H1 (cell line): Measurements from ENCODE around the gene MTRFR. TPM values are rescaled to one million over a fixed set of nuclear protein-coding genes. Genes with fewer than 3 reads are reported as not detected.

Experiments
- GTF2F1 ChIP-seq: IDR thresholded peaks from 2 replicates; pipeline ENCODE4 v1.6.1; 2012; ENCODE audit warnings: low read depth, low read length, improper control_type of control experiment, borderline replicate concordance
- KDM5A ChIP-seq: fragments of 200-600 bp; IDR thresholded peaks from 2 replicates; pipeline ENCODE4 v1.7.1; 2012; ENCODE audit warnings: mild to moderate bottlenecking, low read length, inconsistent platforms, mixed read lengths
- SUZ12 ChIP-seq: fragments of 200-600 bp; sonication (generic); IDR thresholded peaks from 2 replicates; pipeline ENCODE4 v1.6.1; 2012; ENCODE audit warnings: mild to moderate bottlenecking, inconsistent platforms, low read length, moderate library complexity, mixed read lengths
- polyA plus RNA-seq, 7 experiments: library from polyadenylated mRNA; depleted of rRNA in 3 of 7; stranded (reverse) in 5 of 7; unstranded in 2 of 7; fragments of >200 nt in 5 of 7; fragments of 200-250 nt in 2 of 7; gene quantifications; 1 replicate in 5 of 7; 2 replicates in 1 of 7; 4 replicates in 1 of 7; pipeline versions ENCODE4 v1.2.1 to v1.2.3, GENCODE V29; 2011 to 2013; ENCODE audit warnings: missing spikeins in 2 of 7, mixed read lengths in 2 of 7
- total RNA-seq: library from RNA; stranded (reverse); fragmentation: NEBNext Ultra II Directional; extraction: Animal tissue kit (Norgen Biotek cat#: 25700); gene quantifications from 2 replicates; pipeline ENCODE4 v1.2.1, GENCODE V29; 2021

MTRFR gene
- total and polyA plus RNA-seq, 2 of the 8 experiments (the other 6 are each of a cell fraction or from before 2014, with no cell fraction given), result 9.2 to 12.9 TPM

DNA sequence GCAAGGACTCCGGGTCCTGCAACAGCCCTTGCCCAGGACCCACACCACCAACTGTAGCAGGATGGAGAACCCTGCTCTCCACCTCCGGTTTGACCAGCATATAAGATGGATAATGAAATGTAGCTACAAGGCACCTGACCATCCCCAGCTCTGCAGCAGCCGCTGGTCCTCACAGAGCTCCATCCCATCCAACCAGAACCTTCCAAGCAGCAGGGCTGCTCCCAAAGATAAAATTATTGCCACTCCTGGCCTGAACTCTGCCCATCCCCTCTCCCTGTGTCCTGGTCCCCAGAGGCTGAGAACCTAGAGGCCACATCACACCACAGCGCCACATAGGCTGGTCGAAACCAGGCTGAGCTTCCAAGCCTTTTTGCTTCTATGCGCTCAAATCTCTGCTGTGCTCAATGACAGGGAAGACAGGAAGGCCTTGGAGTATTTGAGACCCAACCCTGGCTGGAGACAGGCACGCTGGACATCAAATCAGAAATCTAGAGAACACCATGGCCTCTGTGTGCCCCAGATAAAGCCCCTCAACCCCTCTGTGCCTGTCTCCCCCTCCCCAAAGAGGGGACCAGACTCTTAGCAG lies 34.2 kb downstream of the MTRFR start (continued):
- TF ChIP-seq GTF2F1, result no peak
- TF ChIP-seq SUZ12, result no peak
- no peak for TF ChIP-seq KDM5A
